Progenitor cell of endocrine pancreas (in vitro differentiated cells): Measurements from ENCODE around the gene TRAFD1. TPM values are rescaled to one million over a fixed set of nuclear protein-coding genes. Genes with fewer than 3 reads are reported as not detected.

ENCODE experiments used
- DNase-seq: peaks from one replicate; pipeline ENCODE4 v3.0.0; 2021; ENCODE audit warnings: low spot score; ENCODE audit not compliant: unreplicated experiment
- H3K27ac Mint-ChIP-seq: 2 replicates; pipeline ENCODE4 v1.8.0; 2021; ENCODE audit warnings: mild to moderate bottlenecking, moderate library complexity, mixed read lengths
- H3K27me3 Mint-ChIP-seq: 2 replicates; pipeline ENCODE4 v1.8.0; 2021; ENCODE audit warnings: mixed read lengths
- H3K36me3 Mint-ChIP-seq: 2 replicates; pipeline ENCODE4 v1.8.0; 2022; ENCODE audit warnings: mixed read lengths; ENCODE audit not compliant: insufficient read depth
- H3K4me1 Mint-ChIP-seq: 2 replicates; pipeline ENCODE4 v1.8.0; 2021; ENCODE audit warnings: low read depth, mixed read lengths
- H3K4me3 Mint-ChIP-seq: 2 replicates; pipeline ENCODE4 v1.8.0; 2021; ENCODE audit warnings: low read depth, mild to moderate bottlenecking, moderate library complexity, mixed read lengths
- H3K9me3 Mint-ChIP-seq: 2 replicates; pipeline ENCODE4 v1.8.0; 2021; ENCODE audit warnings: low read depth, mixed read lengths
- CTCF ChIP-seq: fragments of 200-600 bp; sonication (generic); IDR thresholded peaks from one replicate; pipeline ENCODE4 v1.5.0; 2021; ENCODE audit warnings: antibody characterized with exemption, mild to moderate bottlenecking; ENCODE audit not compliant: unreplicated experiment
- total RNA-seq: library from RNA; stranded (reverse); gene quantifications from 2 replicates; pipeline ENCODE4 v1.2.1, GENCODE V29; 2021

Gene TRAFD1
- total RNA-seq, 1 donor from 2014 or later = 34.7 TPM

DNA sequence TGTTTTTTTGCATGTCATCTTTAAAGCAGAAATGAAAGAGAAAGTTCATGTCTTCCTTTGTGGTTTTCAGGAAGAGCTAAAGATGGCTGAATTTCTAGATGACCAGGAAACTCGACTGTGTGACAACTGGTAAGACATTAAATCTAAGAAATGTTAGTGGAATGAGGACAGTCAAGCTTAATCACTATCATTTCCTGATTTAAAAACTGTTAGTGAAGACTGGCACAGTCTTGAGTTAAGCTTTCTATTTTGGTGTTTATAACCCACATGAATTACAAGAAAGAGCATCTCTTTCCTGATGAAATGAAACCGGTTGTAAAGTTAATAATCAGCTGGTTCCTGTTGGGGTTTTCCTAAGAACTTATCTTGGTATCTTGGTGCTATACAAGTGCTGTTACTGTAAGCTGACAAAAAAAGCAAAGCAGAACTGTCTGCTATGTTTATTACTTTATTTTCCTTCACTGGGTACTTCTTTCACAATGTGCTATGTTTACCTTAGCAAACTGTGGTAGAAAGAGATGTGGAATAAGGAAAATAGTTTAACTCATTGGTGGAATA, 5.2 kb downstream of the TRAFD1 start:
- no peaks in the 10 kb centered on the region for H3K36me3 Mint-ChIP-seq
- no peak for DNase-seq
- H3K9me3 Mint-ChIP-seq = no peaks in the 10 kb centered on the region
- no peak overlapping the region for H3K4me3 Mint-ChIP-seq
- H3K27ac Mint-ChIP-seq = no peak overlapping the region
- peaks cover 10% of the 10 kb centered on the region for H3K4me1 Mint-ChIP-seq
- TF ChIP-seq CTCF = no peak
- no peaks in the 10 kb centered on the region for H3K27me3 Mint-ChIP-seq

GRCh38 chr12:112131686-112132085, 6.3 kb downstream of the TRAFD1 start:
- Mint-ChIP-seq H3K4me3 (no peak overlapping the region), H3K9me3 (no peaks in the 10 kb centered on the region), H3K36me3 (peaks cover under 1% of the 10 kb centered on the region), H3K27me3 (no peaks in the 10 kb centered on the region), H3K27ac (no peak overlapping the region), H3K4me1 (peaks cover 5% of the 10 kb centered on the region)
- no peak for DNase-seq
- TF ChIP-seq CTCF = no peak

- Mint-ChIP-seq H3K9me3 (no peaks in the 10 kb centered on the region), H3K4me1 (no peaks in the 10 kb centered on the region), H3K36me3 (peaks cover 1% of the 10 kb centered on the region), H3K4me3 (no peak overlapping the region), H3K27me3 (no peaks in the 10 kb centered on the region), H3K27ac (no peak overlapping the region)
- no peak for DNase-seq
- no peak for TF ChIP-seq CTCF
Observed at GRCh38 chr12:112133418-112133817, 8.1 kb downstream of the TRAFD1 start.

GRCh38 chr12:112134731-112135130, 9.4 kb downstream of the TRAFD1 start:
- H3K36me3 Mint-ChIP-seq = peaks cover 1% of the 10 kb centered on the region
- H3K4me1 Mint-ChIP-seq = no peaks in the 10 kb centered on the region
- H3K4me3 Mint-ChIP-seq = no peak overlapping the region
- no peak for DNase-seq
- H3K9me3 Mint-ChIP-seq = no peaks in the 10 kb centered on the region
- no peak for TF ChIP-seq CTCF
- H3K27ac Mint-ChIP-seq = no peak overlapping the region
- no peaks in the 10 kb centered on the region for H3K27me3 Mint-ChIP-seq

GRCh38 chr12:112140728-112141127, 15.4 kb downstream of the TRAFD1 start:
- Mint-ChIP-seq H3K27me3 (no peaks in the 10 kb centered on the region), H3K36me3 (peaks cover 14% of the 10 kb centered on the region), H3K4me1 (no peaks in the 10 kb centered on the region)

More at GRCh38 chr12:112140728-112141127, 15.4 kb downstream of the TRAFD1 start:
- Mint-ChIP-seq H3K4me3 (no peak overlapping the region), H3K9me3 (no peaks in the 10 kb centered on the region), H3K27ac (no peak overlapping the region)
- no peak for TF ChIP-seq CTCF
- DNase-seq = no peak
